ENCODE data around the gene HOXB1.

Gene HOXB1

DNA sequence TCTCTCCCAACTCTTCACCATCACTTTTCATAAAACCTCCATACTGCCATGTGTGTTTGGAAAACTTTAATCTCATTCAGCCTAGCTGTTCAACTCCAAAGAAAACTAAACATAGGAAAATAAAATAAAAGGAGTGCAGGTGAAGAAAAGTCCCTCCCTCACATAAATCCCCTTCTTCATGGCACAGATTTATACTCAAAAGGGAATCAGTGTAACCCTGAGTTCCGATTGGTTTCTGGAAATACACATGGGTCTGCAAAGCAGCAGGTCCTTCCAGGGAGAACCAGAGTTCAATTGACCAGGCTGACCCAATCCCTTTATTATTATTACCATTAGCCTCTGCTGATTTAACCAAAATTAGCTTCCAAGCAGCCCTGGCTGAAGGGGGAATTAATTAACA lies 23.0 kb upstream of the HOXB1 start:
- no peak for DNase-seq

DNA sequence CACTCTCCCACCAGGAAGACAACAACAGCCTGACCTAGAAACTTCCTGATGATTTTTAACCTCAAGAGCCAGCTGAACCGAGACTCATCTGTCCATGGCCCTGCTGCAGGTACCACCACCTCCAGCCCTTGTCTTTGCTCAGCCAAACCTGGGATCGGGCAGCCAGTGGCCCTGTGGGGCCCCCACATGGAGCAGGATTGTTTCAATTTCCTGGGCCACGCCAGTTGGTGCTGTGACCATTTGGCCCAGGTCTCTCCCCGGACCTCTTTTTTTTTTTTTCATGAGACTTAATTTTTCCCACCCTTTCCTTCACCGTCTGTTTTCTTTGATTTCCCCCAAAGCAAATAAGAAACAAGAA lies 22.4 kb upstream of the HOXB1 start:
- DNase-seq = no peak

DNA sequence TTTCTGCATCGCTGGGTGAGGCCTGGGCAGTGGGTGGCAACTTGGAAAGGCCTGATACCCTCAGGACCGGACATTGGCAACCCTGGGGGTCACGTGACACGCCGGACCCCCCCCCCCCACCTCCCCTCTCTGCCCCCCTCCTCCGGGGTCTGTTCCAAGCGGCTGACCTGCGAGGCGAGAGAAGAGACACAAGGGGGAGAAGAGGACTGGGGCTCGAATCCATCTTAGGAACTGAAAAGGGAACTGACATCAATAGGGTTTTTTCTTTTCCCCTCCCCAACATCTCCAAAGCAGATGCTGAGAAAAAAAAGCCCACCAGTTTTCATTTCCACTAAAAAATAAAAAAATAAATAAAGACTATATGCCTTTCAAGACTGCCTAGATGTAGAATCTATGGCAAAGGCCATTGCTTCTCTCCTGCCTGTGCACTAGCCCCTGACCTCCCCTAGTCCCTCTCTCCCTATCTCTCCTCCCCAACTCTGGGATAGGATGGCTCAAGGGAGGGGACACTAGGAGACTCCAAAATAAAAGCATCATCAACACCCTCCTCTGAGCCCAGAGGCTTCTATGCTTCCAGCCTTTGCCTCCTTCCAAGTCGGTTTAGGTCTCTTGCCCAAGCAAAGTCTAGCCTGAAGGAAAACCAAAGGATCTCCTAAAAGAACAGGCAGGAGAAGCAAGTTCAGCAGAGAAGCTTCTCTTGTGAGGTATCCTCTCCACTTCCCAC lies 21.8 kb upstream of the HOXB1 start:
- no peak for DNase-seq

DNA sequence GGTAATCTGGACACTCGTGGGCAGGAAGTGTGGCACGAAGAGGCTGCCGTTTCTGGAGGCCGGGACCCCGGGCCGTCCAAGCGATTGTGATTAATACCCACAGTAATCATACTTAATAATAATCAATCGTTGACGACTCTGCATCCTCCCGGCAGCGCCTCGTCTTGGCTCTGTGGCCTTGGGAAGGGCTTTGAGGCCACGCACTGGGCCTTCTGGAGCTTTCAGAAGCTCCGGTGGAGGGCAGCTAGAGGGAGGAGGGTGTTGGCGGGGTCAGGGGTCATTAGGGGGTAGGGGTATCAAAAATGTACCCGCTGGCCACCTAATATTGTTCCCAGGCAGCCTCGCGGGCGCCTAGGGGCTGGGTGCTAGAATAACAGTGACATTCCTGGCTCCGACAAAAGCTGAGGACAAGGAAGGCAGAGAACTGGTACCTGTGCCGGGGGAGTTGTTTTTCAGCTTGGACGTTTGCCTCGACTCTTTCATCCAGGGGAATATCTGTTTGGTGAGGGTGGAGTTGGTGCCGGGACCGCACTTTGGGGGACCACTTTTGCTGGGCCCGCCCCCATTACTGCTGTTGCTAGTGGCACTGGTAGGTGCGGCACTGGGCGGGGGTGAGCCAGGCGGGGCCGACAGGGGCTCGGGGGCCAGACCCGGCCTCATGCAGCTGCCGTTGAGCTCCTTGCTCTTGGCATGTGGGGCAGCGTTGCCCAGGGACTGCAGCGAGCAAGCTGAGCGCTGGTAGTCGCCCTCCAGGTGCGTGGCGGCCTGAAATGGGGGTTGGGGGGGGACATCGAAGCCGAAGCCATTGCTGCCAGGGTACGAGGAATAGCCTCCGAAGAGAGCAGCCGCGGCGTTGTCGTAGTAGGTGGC lies 21.0 kb upstream of the HOXB1 start:
- DNase-seq = no peak

DNA sequence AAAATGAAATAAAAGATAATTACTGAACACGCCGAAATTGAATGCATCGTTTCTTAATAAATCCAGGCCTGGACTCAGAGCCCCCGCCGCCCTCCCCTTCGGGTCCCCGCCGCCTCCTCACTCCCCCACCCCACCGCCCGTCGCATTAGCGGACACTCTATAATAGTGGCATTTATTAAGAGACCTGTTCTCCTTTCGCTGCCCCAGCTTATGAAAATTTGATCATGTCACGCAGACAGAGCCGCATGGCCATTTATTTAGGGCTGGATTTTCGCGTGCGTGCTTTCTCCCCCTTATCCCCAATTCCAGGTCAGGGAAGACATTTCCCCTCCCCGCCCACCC lies 20.4 kb upstream of the HOXB1 start:
- no peak for DNase-seq

DNA sequence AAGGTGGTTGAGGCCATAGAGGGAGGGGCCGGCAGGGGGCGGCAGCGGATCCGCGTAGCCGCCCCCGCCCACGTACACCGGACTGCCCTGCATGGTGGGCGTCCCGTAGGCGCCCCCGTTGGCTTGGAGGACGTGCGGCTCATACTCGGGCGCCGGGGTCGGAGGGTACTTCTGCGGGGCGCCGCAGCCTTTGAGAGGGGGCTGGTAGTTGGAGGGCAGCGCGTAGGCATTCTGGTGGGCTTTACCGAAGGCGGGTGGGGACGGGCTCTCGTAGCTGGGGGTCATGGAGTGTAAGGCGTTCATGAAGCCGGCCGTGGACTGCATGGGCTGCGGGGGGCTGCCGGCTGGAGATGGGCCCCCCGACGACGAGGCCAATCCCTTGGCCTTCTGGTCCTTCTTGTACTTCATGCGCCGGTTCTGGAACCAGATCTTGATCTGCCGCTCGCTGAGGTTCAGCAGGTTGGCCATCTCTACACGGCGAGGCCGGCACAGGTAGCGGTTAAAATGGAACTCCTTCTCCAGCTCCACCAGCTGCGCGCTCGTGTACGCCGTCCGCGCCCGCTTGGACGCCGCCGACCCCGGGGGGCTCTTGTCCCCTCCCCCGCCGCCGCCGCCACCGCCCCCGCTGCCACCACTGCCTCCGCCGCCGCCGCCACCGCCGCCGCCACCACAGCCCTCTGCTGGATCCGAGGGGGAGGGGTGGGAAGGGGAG lies 19.8 kb upstream of the HOXB1 start:
- no peak for DNase-seq

DNA sequence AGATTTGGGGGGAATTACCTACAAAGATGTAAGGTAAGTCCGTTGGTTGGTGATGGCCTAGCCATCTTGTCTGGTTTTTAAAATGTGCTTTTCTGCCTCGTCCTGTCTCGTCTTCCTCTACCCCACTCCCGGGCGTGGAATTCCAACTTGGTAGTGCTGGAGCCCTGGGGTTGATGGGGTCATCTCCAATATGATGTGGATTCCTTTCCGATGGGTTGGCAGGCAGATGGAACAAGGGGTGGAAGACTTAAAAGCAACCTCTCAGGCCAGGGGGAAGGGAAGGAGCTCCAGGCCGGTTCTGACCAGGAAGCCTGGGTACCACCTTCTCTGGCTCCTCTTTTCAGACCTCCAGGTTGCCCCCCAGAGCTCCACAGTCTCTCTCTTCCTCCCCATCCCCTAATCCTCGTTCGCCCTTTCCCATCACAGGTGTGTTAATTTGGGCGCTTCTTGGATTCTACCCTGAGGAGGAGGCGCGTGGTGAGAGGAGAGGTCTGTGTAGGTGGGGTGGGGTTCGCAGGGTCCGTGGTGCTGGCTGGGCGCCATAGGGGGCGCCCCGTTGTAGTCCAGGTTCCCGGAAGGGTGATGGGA lies 19.2 kb upstream of the HOXB1 start:
- DNase-seq = no peak

DNA sequence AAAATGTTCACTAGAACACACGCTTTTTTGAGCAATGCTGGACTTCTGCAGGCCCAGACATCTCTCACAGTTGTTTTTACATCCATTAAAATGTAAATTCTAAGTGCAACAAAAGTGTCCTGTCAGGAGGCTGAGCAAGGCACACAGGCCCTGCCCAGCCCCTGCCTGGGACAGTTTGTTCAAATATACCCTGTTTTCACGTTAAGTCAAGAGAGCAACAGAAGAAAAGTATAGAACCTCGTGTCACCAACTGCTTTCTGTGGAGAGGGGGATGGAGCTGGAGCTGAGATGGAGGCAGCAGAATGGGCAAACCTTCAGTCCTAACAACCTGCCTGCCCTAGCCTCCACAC lies 18.4 kb upstream of the HOXB1 start:
- DNase-seq = no peak

DNA sequence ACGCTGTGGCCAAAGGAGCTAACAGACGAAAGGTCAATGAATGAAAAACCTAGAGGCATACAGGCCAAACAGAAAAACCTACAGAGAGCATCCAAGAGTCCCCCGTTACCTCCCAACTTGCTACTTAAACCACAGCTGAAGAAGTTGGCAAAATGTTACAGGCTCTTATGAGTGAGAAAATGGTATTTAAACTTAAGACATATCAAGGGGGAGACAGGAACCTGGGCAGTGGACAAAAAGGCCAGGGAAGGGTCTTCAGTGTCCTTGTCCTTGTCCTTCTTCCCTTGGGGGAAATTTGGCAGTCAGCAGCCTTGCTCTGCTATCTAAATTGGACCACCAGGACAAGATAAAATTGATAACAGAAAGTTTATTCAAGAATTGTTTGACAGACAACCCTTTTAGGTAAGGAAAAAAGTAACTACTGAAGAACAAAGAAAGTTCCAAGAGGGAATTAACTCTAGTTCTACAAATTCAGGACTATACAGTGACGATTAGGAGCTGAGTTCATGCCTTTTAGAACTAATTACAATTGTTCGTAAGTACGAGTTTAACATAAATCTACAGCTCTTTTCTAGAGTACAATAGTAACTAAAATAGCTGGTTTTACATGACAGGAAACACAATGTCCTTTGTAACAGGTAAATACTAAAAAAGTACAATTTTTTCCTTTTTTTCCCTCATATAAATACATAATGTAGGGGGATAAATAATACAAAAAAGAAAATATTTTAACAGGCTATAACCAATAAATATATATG lies 17.9 kb upstream of the HOXB1 start:
- no peak for DNase-seq

DNA sequence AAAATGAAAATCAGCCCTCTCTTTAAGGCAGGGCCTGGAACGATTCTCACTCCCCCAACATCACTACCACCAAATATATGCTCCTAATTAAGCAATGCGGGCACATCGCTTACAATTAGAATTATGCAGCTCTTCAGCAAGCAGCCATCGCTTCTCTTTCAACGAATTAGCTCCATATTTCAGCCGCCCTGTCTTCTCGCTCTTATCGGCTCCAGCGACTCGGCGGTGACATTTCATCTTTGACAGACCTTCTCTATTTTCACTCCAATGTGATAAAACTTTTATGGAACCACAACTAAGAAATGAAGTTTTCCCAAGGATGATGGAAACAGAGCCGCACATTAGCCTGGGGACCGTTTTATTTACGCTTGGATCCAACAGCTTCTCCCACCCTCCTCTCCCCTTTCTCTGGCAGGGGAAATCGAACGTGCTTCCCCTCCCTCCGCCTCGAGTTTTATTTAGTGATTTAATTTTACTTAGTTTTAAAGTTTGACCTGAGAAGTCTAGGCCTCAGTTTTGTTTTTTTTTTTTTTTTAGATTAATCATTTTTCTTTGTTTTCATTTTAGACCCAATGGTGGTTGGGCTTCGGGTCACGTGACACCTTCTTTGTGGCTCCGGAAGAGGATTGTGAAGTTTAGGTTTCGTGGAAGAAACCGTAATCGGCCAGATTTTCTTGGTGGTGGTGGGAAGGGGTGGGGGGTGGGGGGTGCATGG lies 17.2 kb upstream of the HOXB1 start:
- peak in 1 of 2 experiments; percentile 27 for DNase-seq

DNA sequence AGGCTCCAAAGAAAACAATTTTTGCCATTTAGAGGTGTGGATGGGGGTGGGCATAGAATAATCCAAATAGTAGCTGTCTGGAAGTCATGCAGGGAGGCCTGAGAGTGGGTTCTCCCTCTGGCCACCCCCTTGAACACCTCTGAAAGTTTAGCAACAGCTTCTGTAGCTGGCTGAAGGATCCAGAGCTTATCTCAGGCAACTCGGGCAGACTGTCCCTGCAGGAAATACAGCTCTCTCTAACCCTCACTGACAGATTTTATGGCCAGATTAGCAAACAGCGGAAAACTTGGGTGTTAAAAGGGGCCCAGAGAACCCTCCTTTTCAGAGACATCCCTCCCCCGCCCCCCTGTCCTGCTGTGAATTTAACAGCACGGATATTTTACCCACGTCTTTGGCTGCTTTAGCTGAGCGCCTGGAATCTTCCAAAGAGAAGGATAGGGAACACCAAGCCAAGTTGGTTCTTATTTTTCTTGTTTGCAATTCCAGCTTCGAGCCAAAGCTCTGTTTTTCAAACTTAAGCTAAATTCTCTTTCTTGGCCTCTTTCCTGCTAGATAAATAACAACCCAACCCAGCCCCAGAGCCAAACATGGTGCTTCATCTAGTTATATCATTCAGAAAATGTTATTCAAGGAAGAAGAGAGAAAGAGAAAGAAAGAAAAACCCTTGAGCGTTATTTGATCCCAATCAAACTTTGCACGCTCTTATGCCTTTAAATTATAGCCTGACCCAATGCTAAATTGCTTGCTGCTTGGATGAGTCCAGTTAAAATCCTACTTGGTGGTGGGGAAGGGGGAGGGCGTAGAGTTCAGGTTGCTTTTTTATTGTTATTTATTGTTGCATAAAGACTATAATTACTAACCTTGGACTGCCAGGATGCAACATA lies 16.4 kb upstream of the HOXB1 start:
- DNase-seq = peak in 1 of 2 experiments; percentile 66

DNA sequence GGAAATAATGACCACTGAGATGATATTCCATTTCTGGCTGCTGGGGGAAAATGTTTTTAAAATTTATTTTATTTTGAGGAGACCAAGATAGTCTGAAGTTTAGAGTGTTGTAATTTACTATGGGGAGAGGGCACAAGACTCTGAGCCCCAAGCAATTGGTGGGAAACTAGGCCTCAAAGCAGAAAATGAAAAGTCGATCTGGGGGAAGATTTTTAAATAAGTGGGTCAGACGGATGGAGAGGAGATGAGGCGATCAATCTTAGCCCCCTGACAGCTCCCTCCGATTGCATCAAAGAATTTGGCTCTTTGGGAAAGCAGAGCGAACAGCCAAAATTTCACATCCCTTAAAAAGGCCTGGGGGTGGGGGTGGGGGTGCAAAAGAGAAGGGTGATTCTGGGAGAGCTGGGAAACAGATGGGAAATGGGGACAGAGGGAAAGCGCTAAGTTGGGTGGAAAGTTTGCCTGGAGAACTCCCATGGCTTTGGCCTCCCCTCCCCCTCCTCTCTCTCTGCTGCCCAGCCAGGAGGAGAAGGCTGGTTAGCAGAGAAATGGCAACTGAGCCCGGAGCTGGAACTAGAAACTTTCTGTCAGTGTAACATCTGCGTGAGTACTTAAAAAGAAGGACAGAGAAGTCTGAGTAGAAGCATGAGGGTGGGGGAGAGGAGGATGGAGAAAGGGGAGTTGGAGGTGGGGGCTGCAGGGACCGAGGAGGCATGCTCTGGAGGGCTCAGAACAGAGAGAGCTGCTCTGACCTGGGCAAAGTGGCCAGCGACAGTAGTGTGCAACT lies 15.5 kb upstream of the HOXB1 start:
- peak; percentile 50 to 77 for DNase-seq

DNA sequence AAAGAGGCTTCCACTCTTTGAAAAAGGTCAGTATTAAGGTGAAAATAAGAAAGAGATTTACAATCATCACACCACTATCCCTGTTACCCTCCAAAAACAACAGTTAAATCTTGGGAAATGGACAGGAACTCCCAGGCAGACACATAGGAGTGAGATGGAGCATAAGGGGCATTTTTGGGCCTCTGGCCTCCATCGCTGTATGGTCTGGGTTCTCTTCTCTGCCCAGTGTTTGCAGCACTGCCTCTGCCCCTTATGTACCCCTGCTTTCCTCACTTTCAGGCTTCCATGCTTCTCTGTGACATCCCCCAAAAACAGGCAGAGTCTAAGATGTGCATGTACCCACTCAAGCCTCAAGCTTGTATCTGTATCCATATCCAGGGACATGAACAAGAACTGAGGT lies 14.7 kb upstream of the HOXB1 start:
- no peak for DNase-seq

DNA sequence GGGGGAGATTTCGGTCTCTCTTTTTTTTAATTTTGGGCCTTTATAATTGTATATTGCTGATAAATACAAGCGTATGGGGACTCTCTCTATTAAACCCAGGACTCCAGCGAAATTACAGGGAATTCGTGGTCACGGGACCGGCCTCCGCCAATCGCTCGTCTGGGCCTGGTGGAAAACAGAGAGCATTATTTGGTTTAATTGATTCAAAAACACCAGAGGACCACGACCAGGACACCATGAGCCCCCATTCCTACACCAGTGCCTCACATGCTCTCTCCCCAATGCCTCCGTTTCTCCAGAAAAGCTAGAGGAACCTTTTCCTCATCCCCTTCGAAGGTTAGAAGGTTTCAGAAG lies 14.2 kb upstream of the HOXB1 start, which contains the start of gene HOXB2:
Gene HOXB2 (minus strand): TSS at position 88 of the 354 bp plus-strand sequence. CDS start 198 bp downstream, outside the sequence.
- peak in 1 of 2 experiments; percentile 61 for DNase-seq

DNA sequence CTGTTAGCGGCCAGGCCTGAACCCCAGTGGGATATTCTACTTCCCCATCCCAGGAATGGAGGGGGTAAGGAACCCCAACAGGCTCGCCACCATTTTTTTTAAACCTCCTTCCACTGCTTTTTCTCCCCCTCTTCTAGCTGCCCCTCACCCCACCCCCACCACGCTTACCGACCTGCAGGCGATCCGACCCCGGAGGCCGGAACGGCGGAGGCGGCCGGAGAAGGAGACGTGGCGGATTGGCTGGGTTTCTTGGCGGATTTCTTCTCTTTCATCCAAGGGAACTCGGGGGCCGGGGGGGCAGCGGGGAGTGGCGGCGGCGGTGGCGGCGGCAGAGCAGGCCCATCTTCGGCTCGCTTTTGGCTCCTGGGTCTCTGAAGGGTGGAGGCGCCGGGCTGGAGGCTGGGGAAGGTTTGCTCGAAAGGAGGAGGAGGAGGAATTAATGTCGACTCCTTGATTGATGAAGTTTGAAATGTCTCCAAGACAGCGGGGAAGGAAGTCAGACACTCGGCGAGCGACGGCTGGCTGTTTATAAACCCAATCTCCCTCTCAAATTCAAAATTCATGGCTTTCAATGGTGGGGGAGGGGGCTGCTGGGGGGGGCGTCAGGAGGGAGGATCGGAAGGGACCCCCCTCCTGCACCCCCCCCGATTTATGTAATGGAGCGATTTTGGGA lies 13.7 kb upstream of the HOXB1 start:
- peak; percentile 72 to 79 for DNase-seq

DNA sequence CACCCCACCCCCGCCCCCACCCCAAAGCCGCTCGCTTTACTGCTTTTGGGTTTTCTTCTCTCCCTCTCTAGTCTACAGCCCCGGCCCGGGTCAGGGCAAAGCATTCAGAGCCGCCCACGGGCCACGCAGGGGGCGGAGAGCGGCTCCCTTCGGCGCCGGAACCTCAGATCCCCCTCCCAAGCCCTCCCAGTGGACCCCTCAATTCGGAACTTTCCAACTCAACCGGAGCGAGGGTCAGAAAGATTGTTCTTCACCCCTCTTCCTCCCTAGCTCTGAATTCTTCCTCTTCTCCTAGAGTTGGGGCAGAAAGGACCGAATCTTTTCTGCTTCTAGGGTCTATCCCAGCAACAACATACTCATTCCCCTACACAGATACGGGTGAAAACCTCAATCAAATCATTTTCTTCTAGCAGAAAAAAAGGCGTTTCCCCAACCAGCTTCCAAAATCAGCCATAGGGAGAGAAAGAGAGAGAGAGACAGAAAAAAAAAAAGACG lies 13.1 kb upstream of the HOXB1 start:
- DNase-seq = no peak

DNA sequence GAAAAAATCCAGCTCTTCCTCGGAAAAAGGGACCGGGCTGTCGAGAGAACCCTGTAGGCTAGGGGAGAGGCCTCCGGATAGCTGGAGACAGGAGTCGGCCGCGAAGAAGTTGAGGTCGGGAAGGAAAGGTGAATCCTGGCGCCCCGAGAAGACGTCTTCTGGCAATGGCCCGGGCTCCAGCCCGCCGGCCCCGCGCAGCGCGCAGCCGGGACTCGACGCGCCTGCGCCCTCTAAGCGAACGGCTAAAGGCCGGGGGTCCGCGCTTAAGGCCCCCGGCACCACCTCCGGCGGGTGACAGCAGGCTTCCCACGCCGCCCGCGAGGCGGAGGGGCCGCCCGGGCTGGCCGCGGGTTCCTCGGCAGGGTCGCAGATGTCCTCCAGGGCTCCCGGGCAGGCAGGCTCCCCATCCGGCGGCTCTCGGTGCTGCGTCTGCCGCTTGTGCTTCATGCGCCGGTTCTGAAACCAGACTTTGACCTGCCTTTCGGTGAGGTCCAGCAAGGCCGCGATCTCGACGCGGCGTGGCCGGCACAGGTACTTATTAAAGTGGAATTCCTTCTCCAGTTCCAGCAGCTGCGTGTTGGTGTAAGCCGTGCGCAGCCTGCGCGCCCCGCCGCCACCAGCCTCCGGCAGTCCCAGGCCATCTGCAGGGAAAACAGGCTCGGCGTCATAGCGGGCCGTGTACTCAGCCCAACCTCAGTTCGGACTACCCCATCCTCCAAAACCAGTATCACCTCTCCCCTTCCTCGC lies 12.5 kb upstream of the HOXB1 start:
- peak in 1 of 2 experiments; percentile 29 for DNase-seq

DNA sequence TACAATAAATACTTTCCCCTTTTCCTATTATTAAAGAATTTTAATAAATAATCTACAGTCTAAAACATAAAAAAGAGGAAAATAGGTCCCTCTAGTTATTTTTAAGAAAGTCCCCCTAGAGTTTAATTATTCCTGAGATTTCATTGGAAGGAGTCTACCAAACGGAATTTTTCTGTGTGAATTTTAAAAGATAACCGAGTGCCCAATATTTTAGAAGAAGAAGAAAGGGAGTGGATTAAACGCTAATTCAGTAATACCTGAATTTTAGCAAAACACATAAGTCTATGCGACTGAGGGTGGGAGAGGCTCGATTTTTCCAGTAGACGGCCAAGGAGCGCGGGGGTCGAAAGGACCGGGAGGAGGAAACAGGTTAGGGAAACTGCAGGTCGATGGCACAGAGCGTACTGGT lies 11.9 kb upstream of the HOXB1 start:
- no peak for DNase-seq
